ENCODE results near the gene LY6G6D. TPM values are rescaled to one million over a fixed set of nuclear protein-coding genes. Genes with fewer than 3 reads are reported as not detected.

The LY6G6D gene
- total RNA-seq, 6 experiments from 2014 or later: not detected

DNA sequence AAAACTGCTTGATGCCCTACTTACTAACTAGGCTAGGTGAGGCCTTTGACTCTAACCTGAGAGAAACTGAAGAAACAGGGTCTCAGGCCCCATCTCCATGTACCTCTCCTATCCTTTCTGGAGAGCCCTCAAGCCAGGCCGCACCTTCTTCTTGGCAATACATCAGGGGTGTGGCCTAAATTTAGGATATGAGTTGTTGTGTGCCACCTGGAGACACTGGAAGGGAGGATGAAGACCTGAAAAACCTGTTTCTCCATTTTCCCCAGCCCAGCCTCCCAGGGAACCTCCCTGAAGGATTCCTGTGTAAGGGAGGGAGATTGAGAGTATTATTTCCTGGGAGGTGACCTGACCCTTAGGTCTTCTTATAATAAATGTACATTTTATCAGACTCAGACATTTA is 3.1 kb downstream of the LY6G6D start:
- no peak for TF ChIP-seq CTCF (IDR thresholded peaks at IDR 0.05)
- Mint-ChIP-seq H3K27me3 (ENCODE audit: insufficient read depth) (peaks cover 11% of the 10 kb centered on the region), H3K27ac (no peak overlapping the region), H3K9me3 (no peaks in the 10 kb centered on the region), H3K4me1 (ENCODE audit: low read depth) (no peaks in the 10 kb centered on the region), H3K36me3 (ENCODE audit: low read depth) (no peaks in the 10 kb centered on the region), H3K4me3 (no peak overlapping the region)
- DNase-seq: no peak

- no peak for TF ChIP-seq CTCF (IDR thresholded peaks at IDR 0.05)
- Mint-ChIP-seq H3K9me3 (no peaks in the 10 kb centered on the region), H3K36me3 (ENCODE audit: low read depth) (no peaks in the 10 kb centered on the region), H3K4me3 (no peak overlapping the region), H3K27me3 (ENCODE audit: insufficient read depth) (peaks cover 13% of the 10 kb centered on the region), H3K4me1 (ENCODE audit: low read depth) (no peaks in the 10 kb centered on the region), H3K27ac (no peak overlapping the region; the same call in 1 of the 2 replicates)
- no peak for DNase-seq
Observed at GRCh38 chr6:31719001-31719400, 3.9 kb downstream of the LY6G6D start.

GRCh38 chr6:31720196-31720770 is 5.1 kb downstream of the LY6G6D start:
- Mint-ChIP-seq H3K27me3 (ENCODE audit: insufficient read depth) (peaks cover 9% of the 10 kb centered on the region), H3K36me3 (ENCODE audit: low read depth) (no peaks in the 10 kb centered on the region), H3K4me3 (no peak overlapping the region), H3K9me3 (no peaks in the 10 kb centered on the region), H3K4me1 (ENCODE audit: low read depth) (no peaks in the 10 kb centered on the region), H3K27ac (no peak overlapping the region)
- DNase-seq: no peak
- TF ChIP-seq CTCF (IDR thresholded peaks at IDR 0.05): no peak

- TF ChIP-seq CTCF (IDR thresholded peaks at IDR 0.05): no peak
- Mint-ChIP-seq H3K4me3 (no peak within 1 kb of the TSS), H3K4me1 (ENCODE audit: low read depth) (no peaks in the 10 kb centered on the region)
Observed at GRCh38 chr6:31721351-31722020, 6.3 kb downstream of the LY6G6D start, which contains the start of gene LY6G6C. LY6G6C (minus strand) TSS chr6:31721746; CDS start chr6:31721679, 67 bp downstream.

DNA sequence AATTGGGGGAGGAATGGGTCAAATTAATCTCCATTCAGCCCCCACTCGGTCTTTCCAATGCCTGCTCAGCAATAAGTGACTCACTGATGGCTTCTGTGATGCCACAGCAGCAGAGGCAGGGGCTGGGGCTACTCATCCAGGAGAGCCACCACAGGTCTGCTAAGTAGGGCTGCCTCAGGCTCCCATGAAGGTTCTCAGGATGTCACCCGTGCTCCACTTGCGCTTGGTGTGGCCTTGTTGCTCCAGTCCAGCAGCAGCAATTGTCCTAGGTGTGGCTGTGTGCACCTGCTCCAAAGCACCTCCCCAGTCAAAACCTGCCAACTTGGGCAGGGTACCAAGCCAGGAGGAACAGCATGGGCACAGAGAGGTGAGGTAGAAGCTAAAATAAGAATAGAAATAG is 7.0 kb downstream of the LY6G6D start:
- Mint-ChIP-seq H3K9me3 (no peaks in the 10 kb centered on the region), H3K4me3 (no peak overlapping the region), H3K27me3 (ENCODE audit: insufficient read depth) (peaks cover 10% of the 10 kb centered on the region), H3K4me1 (ENCODE audit: low read depth) (no peaks in the 10 kb centered on the region), H3K27ac (no peak overlapping the region), H3K36me3 (ENCODE audit: low read depth) (peaks cover 7% of the 10 kb centered on the region)
- no peak for DNase-seq
- no peak for TF ChIP-seq CTCF (IDR thresholded peaks at IDR 0.05)

More at GRCh38 chr6:31721351-31722020, 6.3 kb downstream of the LY6G6D start, which contains the start of gene LY6G6C:
- Mint-ChIP-seq H3K36me3 (ENCODE audit: low read depth) (peaks cover 1% of the 10 kb centered on the region), H3K27ac (no peak within 1 kb of the TSS), H3K9me3 (no peaks in the 10 kb centered on the region), H3K27me3 (ENCODE audit: insufficient read depth) (peaks cover 10% of the 10 kb centered on the region)
- DNase-seq: no peak
